ENCODE measurements around the gene KIF26B.

GRCh38 chr1:245715970-245716369 lies 561.2 kb downstream of the KIF26B start:
- TF ChIP-seq REST (IDR thresholded peaks at IDR 0.05; ENCODE audit: low read depth, low read length) (no peak), CTCF (IDR thresholded peaks at IDR 0.05 in 2 of 3, conservative IDR thresholded peaks at IDR 0.05 in 1 of 3; ENCODE audit: control insufficient read depth in 2 of 3, extremely low read depth in 1 of 3, insufficient read depth in 1 of 3, low read depth in 3 of 3, low read length in 3 of 3) (no peak), ELK1 (IDR thresholded peaks at IDR 0.05; ENCODE audit: low read depth, low read length) (no peak)
